ENCODE results near the gene KRTAP5-1. TPM values are rescaled to one million over a fixed set of nuclear protein-coding genes. Genes with fewer than 3 reads are reported as not detected.

KRTAP5-1 gene
- total RNA-seq, 1 experiment from 2014 or later, result not detected

DNA sequence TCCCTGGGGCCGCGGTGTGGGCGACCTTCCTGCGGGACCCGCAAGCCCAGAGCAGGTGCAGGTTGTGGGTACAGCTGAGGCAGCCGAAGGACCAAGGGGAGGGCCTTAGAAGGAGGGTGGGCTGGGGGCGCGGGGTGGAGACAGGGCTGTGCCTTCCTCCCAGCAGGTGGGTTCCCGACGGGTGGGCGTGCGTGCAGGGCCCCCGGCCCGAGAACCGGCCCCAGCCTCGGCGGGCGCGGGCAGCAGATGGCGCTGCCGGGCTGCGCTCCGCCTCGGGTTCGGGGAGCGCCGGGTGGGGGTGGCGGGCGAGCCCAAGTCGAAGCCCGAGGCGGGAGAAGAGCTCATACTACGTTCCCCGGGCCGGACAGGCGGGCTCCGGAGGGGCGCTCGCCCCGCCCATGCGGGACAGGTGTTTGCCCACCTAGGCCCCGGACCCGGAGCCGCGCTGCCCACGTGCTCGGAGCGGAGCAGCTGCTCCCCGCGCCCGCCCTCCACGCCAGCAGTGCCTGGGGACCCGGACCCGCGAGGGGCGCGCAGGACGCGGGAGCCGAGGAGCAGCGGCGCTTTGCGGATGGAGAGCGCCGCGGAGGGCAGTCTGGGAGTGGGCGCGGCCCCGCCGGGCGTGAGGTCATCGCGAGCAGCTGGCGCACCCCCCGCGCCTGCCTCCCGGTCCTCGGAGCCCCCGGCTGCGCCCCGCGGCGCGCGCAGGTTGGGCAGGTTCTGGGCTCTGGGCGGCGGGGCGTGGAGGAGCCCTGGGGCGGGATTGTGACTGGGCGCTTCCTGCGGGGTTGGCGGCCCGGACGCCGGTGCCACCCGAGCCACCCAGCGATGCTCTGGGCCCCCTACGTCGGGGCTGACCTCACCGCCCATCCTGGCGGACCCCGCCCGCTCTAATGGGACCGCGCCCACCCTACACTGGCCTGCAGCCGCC, 38.3 kb downstream of the KRTAP5-1 start:
- H3K36me3 Mint-ChIP-seq (ENCODE audit: insufficient read depth, unreplicated experiment), result no peaks in the 10 kb centered on the region
- no peaks in the 10 kb centered on the region for H3K4me1 Mint-ChIP-seq (ENCODE audit: insufficient read depth, unreplicated experiment)
- no peaks in the 10 kb centered on the region for H3K9me3 Mint-ChIP-seq (ENCODE audit: unreplicated experiment)
- intact Hi-C loops (cut with micrococcal nuclease), result loop anchor here (1.0 kb wide), 1 partner anchor 28 kb away; no protein-coding TSS in a partner anchor
- DNase-seq (ENCODE audit: unreplicated experiment), result peak; percentile 42
- POLR2A ChIA-PET, result interaction anchor here (0.6 to 1.5 kb wide), 6 partner anchors 12 to 455 kb away, joined by 3 to 8 read pairs (median 3); no protein-coding TSS in a partner anchor
- no peak overlapping the region for H3K27ac Mint-ChIP-seq (ENCODE audit: low read depth, unreplicated experiment)
- CTCF ChIA-PET, result interaction anchor here (0.5 to 7.3 kb wide), 19 partner anchors 9 to 783 kb away, joined by 3 to 94 read pairs (median 4); partner anchors contain the start of gene KRTAP5-2
- TF ChIP-seq, protein P1, sequence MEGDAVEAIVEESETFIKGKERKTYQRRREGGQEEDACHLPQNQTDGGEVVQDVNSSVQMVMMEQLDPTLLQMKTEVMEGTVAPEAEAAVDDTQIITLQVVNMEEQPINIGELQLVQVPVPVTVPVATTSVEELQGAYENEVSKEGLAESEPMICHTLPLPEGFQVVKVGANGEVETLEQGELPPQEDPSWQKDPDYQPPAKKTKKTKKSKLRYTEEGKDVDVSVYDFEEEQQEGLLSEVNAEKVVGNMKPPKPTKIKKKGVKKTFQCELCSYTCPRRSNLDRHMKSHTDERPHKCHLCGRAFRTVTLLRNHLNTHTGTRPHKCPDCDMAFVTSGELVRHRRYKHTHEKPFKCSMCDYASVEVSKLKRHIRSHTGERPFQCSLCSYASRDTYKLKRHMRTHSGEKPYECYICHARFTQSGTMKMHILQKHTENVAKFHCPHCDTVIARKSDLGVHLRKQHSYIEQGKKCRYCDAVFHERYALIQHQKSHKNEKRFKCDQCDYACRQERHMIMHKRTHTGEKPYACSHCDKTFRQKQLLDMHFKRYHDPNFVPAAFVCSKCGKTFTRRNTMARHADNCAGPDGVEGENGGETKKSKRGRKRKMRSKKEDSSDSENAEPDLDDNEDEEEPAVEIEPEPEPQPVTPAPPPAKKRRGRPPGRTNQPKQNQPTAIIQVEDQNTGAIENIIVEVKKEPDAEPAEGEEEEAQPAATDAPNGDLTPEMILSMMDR (IDR thresholded peaks at IDR 0.05; ENCODE audit: unreplicated experiment), result peak; percentile 98
- peak overlapping the region; percentile 12 for H3K4me3 Mint-ChIP-seq (ENCODE audit: unreplicated experiment)
- no TSS peak for BruUV-seq (replicated peaks)
- no peaks in the 10 kb centered on the region for H3K27me3 Mint-ChIP-seq (ENCODE audit: insufficient read depth, unreplicated experiment)

DNA sequence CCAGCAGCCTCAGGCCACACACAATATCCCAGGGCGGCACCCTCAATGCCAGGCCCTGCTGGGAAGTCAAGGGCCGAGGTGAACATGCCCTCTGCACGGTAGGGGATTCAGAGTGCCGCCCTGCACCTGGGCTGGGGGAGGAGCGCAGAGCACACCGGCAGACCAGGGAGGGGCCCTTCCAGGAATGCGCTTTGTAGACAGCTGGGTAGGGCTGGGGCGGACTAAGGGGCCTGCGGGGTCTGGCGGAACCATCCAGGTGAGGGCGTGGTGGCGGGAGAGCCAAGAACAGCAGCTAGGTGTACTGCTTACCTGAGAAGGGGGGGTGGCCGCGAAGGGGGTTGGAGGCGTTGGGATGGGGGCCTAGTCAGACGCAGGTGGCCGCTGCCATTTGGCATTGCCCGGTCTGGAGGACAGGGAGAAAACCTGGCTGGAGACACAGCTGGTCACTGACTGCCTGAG, 39.0 kb downstream of the KRTAP5-1 start:
- Mint-ChIP-seq H3K36me3 (ENCODE audit: insufficient read depth, unreplicated experiment) (no peaks in the 10 kb centered on the region), H3K9me3 (ENCODE audit: unreplicated experiment) (no peaks in the 10 kb centered on the region), H3K27me3 (ENCODE audit: insufficient read depth, unreplicated experiment) (no peaks in the 10 kb centered on the region), H3K27ac (ENCODE audit: low read depth, unreplicated experiment) (no peak overlapping the region), H3K4me1 (ENCODE audit: insufficient read depth, unreplicated experiment) (no peaks in the 10 kb centered on the region), H3K4me3 (ENCODE audit: unreplicated experiment) (peak overlapping the region; percentile 12)
- ChIA-PET CTCF (interaction anchor here (0.6 to 7.3 kb wide), 17 partner anchors 10 to 553 kb away, joined by 3 to 94 read pairs (median 4); partner anchors contain the start of gene KRTAP5-2), POLR2A (interaction anchor here (0.7 to 1.5 kb wide), 4 partner anchors 12 to 54 kb away, joined by 3 to 8 read pairs (median 4); no protein-coding TSS in a partner anchor)
- DNase-seq (ENCODE audit: unreplicated experiment), result no peak
- TF ChIP-seq, protein P1 (IDR thresholded peaks at IDR 0.05; ENCODE audit: unreplicated experiment), result no peak
- intact Hi-C loops (cut with micrococcal nuclease), result loop anchor here (1.0 kb wide), 1 partner anchor 28 kb away; no protein-coding TSS in a partner anchor
- no TSS peak for BruUV-seq (replicated peaks)

DNA sequence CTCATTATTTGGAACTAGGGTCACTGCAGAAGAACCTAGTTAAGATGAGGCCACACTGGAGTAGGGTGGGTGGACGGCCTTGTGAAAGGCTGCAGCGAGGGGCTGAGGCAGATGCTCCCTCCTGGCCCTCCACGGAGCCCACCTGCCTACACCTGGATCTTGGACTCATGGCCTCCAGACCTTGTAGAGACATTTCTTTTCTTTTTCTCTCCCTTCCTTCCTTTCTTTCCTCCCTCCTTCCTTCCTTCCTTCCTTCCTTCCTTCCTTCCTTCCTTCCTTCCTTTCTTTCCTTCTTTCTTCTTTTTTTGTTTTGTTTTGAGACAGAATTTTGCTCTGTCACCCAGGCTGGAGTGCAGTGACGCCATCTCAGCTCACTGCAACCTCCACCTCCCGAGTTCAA, 39.7 kb downstream of the KRTAP5-1 start:
- Mint-ChIP-seq H3K4me3 (ENCODE audit: unreplicated experiment) (no peak overlapping the region), H3K9me3 (ENCODE audit: unreplicated experiment) (no peaks in the 10 kb centered on the region), H3K36me3 (ENCODE audit: insufficient read depth, unreplicated experiment) (no peaks in the 10 kb centered on the region), H3K27ac (ENCODE audit: low read depth, unreplicated experiment) (no peak overlapping the region), H3K4me1 (ENCODE audit: insufficient read depth, unreplicated experiment) (no peaks in the 10 kb centered on the region), H3K27me3 (ENCODE audit: insufficient read depth, unreplicated experiment) (no peaks in the 10 kb centered on the region)
- DNase-seq (ENCODE audit: unreplicated experiment), result no peak
- ChIA-PET POLR2A (interaction anchor here (0.7 to 1.2 kb wide), 2 partner anchors 29 to 55 kb away, joined by 3 to 4 read pairs; no protein-coding TSS in a partner anchor), CTCF (interaction anchor here (0.6 to 7.3 kb wide), 6 partner anchors 13 to 553 kb away, joined by 3 to 94 read pairs (median 8); no protein-coding TSS in a partner anchor)
- BruUV-seq (replicated peaks), result no TSS peak
- intact Hi-C loops (cut with micrococcal nuclease), result no loop called here
- TF ChIP-seq, protein P1 (IDR thresholded peaks at IDR 0.05; ENCODE audit: unreplicated experiment), result no peak

DNA sequence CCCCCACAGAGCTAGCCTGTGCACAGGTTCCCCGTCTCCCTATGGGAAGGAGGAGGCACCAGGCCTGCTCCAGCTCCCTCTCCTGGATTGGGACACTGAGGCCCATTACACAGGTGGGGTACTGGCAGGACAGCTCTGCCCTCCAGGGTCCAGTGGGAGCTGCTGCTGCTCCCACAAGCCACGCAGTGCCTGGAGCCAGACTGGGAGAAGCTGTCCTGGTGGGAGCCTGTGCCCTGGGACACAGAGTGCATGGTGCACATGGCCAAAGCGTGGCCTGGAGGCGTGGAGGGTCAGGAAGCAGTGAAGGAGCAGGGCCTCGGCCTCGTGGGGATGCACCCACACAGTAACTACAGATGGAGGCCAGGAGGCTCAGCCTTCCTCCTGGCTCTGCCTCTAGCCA, 40.5 kb downstream of the KRTAP5-1 start:
- H3K27me3 Mint-ChIP-seq (ENCODE audit: insufficient read depth, unreplicated experiment), result no peaks in the 10 kb centered on the region

More for the DNA sequence above, 40.5 kb downstream of the KRTAP5-1 start:
- ChIA-PET POLR2A (no interaction called here), CTCF (interaction anchor here (0.6 to 7.3 kb wide), 2 partner anchors 30 to 977 kb away, joined by 4 to 94 read pairs; no protein-coding TSS in a partner anchor)
- no peak overlapping the region for H3K27ac Mint-ChIP-seq (ENCODE audit: low read depth, unreplicated experiment)
- no peaks in the 10 kb centered on the region for H3K9me3 Mint-ChIP-seq (ENCODE audit: unreplicated experiment)
- intact Hi-C loops (cut with micrococcal nuclease), result no loop called here
- no peak overlapping the region for H3K4me3 Mint-ChIP-seq (ENCODE audit: unreplicated experiment)
- H3K4me1 Mint-ChIP-seq (ENCODE audit: insufficient read depth, unreplicated experiment), result no peaks in the 10 kb centered on the region
- no peaks in the 10 kb centered on the region for H3K36me3 Mint-ChIP-seq (ENCODE audit: insufficient read depth, unreplicated experiment)
- TF ChIP-seq, protein P1 (IDR thresholded peaks at IDR 0.05; ENCODE audit: unreplicated experiment), result no peak
- DNase-seq (ENCODE audit: unreplicated experiment), result no peak
- no TSS peak for BruUV-seq (replicated peaks)
